GM12891 (cell line): ENCODE measurements around the gene GRM7.

Experiments
- DNase-seq: peaks from one replicate; pipeline ENCODE4 v3.0.0; 2011; ENCODE audit warnings: low spot score; ENCODE audit not compliant: insufficient read length
- FAIRE-seq: peaks from 2 replicates; lab custom pipeline; 2011; peaks lifted over from hg19 to GRCh38; lab: Jason Lieb, UNC
- PAX5 ChIP-seq: IDR thresholded peaks from 2 replicates; pipeline ENCODE4 v1.6.1; 2011; ENCODE audit warnings: low read length, moderate library complexity, mild to moderate bottlenecking; ENCODE audit not compliant: insufficient read depth, severe bottlenecking
- POLR2A ChIP-seq: IDR thresholded peaks from 2 replicates; pipeline ENCODE4 v1.6.1; 2011; ENCODE audit warnings: low read depth, low read length, control low read depth
- POLR2AphosphoS5 ChIP-seq: IDR thresholded peaks from 2 replicates; pipeline ENCODE4 v1.6.1; 2011; ENCODE audit warnings: low read depth, low read length, control low read depth
- POU2F2 ChIP-seq: IDR thresholded peaks from 2 replicates; pipeline ENCODE4 v1.6.1; 2011; ENCODE audit warnings: low read depth, mild to moderate bottlenecking, control low read depth, low read length, moderate library complexity
- SPI1 ChIP-seq: IDR thresholded peaks from 2 replicates; pipeline ENCODE4 v1.6.1; 2011; ENCODE audit warnings: low read depth, low read length, control low read depth
- TAF1 ChIP-seq: IDR thresholded peaks from 2 replicates; pipeline ENCODE4 v1.6.1; 2011; ENCODE audit warnings: low read depth, low read length, control low read depth

GRM7 gene

GRCh38 chr3:7692866-7693265, 832.0 kb downstream of the GRM7 start:
- FAIRE-seq (no peak), DNase-seq (no peak)

GRCh38 chr3:7693976-7694375, 833.1 kb downstream of the GRM7 start:
- no peak for TF ChIP-seq TAF1
- TF ChIP-seq POLR2A, result no peak
- TF ChIP-seq SPI1, result no peak
- no peak for TF ChIP-seq PAX5
- no peak for TF ChIP-seq POLR2AphosphoS5
- TF ChIP-seq POU2F2, result no peak
- FAIRE-seq (no peak), DNase-seq (no peak)

More at GRCh38 chr3:7692866-7693265, 832.0 kb downstream of the GRM7 start:
- TF ChIP-seq TAF1 (no peak), POU2F2 (no peak), POLR2AphosphoS5 (no peak), PAX5 (no peak)

DNA sequence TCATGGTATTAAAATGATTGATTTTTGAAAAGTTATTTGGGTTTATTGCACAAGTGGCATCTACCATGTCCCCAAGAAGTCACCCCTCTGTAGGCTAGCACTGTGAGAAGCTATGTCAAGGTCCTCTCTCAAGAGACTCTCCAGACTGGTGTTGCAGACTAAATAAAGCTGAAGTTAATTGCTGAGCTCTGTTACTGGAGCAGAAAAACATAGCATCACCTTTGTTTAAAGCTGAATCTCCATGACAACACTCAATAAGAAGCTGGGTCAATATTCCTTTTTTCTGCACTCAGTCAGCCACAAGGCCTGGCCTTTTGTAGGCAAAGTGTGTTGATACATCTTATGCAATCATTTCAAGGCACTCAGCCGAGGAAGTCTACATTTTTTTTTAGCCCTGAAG, 834.1 kb downstream of the GRM7 start:
- TF ChIP-seq POU2F2 (no peak), PAX5 (no peak), TAF1 (no peak), POLR2AphosphoS5 (no peak), SPI1 (no peak), POLR2A (no peak)
- DNase-seq, result no peak

DNA sequence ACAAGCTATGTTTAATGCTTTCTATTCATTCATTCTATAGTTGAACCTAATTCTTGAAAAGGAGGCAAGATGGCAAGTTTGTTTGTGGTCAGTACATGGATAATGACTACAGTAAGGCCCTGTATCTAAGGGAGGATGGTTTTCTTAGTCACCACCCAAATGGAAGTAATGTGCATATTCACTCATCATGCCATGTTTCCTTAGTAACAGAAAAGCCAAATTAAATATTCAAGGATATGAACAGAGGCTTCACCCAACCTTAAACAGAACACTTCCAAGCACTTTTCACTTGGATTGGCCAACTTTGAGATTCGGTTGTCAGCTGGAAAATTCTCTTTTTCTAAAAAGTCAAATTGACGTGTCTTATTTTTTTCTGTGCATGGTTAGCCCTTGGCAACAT, 835.4 kb downstream of the GRM7 start:
- DNase-seq (no peak), FAIRE-seq (no peak)
- TF ChIP-seq POU2F2, result no peak
- TF ChIP-seq POLR2A, result no peak
- TF ChIP-seq PAX5, result no peak
- no peak for TF ChIP-seq SPI1
- no peak for TF ChIP-seq POLR2AphosphoS5
- no peak for TF ChIP-seq TAF1

More for the DNA sequence above, 834.1 kb downstream of the GRM7 start:
- no peak for FAIRE-seq

GRCh38 chr3:7697548-7697947, 836.6 kb downstream of the GRM7 start:
- DNase-seq (no peak), FAIRE-seq (no peak)
- TF ChIP-seq POLR2A, result no peak
- no peak for TF ChIP-seq POU2F2
- no peak for TF ChIP-seq PAX5
- TF ChIP-seq TAF1, result no peak
- TF ChIP-seq SPI1, result no peak
- no peak for TF ChIP-seq POLR2AphosphoS5

DNA sequence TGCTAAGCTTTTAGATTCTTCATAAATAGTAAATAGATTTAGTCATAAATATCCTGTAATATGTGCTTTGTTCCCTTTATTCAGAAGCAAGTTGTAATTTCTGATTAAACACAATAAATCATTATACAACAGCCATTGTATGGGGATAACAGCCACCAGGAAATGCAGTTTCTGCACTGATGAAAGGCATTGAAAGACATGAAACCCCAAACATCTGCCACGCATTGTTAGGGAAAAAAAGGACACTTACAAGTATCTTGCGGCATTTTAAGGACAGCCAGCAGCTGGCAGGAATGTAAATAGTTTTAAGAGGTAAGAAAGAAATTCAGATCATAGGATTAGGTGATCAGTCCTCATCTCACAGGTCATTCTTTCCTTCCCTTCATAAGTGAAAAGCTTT, 839.6 kb downstream of the GRM7 start:
- FAIRE-seq, result no peak
- TF ChIP-seq TAF1 (no peak), POU2F2 (no peak), POLR2A (no peak), PAX5 (no peak), POLR2AphosphoS5 (no peak), SPI1 (no peak)
- DNase-seq, result no peak

- no peak for FAIRE-seq
These were observed 840.1 kb downstream of the GRM7 start for GRCh38 chr3:7700977-7701376.

DNA sequence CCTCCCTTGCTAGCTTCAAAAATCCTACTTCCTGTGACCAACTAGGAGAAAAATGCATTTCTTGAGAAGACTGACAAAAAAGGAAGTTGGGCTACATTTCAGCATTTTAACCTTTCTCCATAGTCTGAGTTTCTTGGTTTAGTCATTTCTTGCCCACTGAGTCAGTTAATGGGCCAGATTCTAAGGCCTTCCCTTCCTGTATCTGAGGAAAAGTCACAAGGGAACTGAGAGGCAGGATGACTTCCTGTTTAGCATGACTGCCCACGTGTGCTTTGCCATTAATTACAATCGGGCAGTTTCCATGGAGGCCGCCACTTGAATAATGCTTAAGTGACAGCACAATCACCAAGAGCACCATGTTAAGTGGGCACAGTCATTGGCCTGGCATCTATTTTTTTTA, 846.3 kb downstream of the GRM7 start:
- DNase-seq (no peak), FAIRE-seq (no peak)
- TF ChIP-seq POLR2A (no peak), POLR2AphosphoS5 (no peak), PAX5 (no peak), TAF1 (no peak), POU2F2 (no peak), SPI1 (no peak)

More at GRCh38 chr3:7700977-7701376, 840.1 kb downstream of the GRM7 start:
- no peak for DNase-seq
- no peak for TF ChIP-seq TAF1
- no peak for TF ChIP-seq SPI1
- no peak for TF ChIP-seq POLR2AphosphoS5
- no peak for TF ChIP-seq PAX5
- TF ChIP-seq POU2F2, result no peak
- TF ChIP-seq POLR2A, result no peak

GRCh38 chr3:7709376-7710082, 848.6 kb downstream of the GRM7 start:
- FAIRE-seq, result no peak
- no peak for TF ChIP-seq POLR2A
- TF ChIP-seq TAF1, result no peak
- no peak for TF ChIP-seq POLR2AphosphoS5
- no peak for TF ChIP-seq SPI1
- TF ChIP-seq POU2F2, result no peak
- TF ChIP-seq PAX5, result no peak
- no peak for DNase-seq

DNA sequence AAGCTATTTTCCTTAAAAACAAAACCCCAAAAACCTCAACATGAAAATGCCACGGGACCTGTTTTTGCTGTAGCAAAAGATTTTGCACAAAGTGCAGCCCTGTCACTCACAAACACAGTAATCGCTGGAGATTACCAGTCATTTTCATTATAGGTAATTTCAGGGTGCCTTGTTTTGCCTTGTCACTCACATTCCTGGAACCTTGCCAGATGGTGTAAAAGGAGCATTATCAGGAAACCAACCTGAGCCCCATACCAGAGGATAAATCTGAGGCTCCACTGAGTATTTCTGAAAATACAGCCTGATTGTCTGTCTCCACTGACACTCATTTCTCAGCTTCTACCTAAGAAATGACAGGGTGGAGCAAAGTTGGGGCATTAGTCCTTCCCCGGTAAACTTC, 849.4 kb downstream of the GRM7 start:
- DNase-seq (no peak), FAIRE-seq (no peak)
- TF ChIP-seq POU2F2, result no peak
- TF ChIP-seq TAF1, result no peak
- TF ChIP-seq PAX5, result no peak
- TF ChIP-seq SPI1, result no peak
- TF ChIP-seq POLR2A, result no peak
- no peak for TF ChIP-seq POLR2AphosphoS5
